Endodermal cell (in vitro differentiated cells): Measurements from ENCODE around the gene ARRDC1. TPM values are rescaled to one million over a fixed set of nuclear protein-coding genes. Genes with fewer than 3 reads are reported as not detected.

Source experiments
- DNase-seq: peaks from one replicate; pipeline ENCODE4 v3.0.0-alpha.2; 2017
- H3K27ac ChIP-seq: 2 replicates; pipeline ENCODE4 v1.5.1; 2013; ENCODE audit warnings: mild to moderate bottlenecking, low read depth, low read length, moderate library complexity
- H3K27me3 ChIP-seq: 2 replicates; pipeline ENCODE4 v1.6.1; 2013; ENCODE audit warnings: mild to moderate bottlenecking, low read length, moderate library complexity; ENCODE audit not compliant: insufficient read depth, control insufficient read depth, poor library complexity, severe bottlenecking
- H3K36me3 ChIP-seq: 2 replicates; pipeline ENCODE4 v1.7.0; 2013; ENCODE audit warnings: mild to moderate bottlenecking, low read length, moderate library complexity; ENCODE audit not compliant: control insufficient read depth, insufficient read depth
- H3K4me1 ChIP-seq: one replicate; pipeline ENCODE4 v1.7.0; 2013; ENCODE audit warnings: low read length; ENCODE audit not compliant: control insufficient read depth, insufficient read depth
- H3K4me3 ChIP-seq: 2 replicates; pipeline ENCODE4 v1.5.1; 2013; ENCODE audit warnings: mild to moderate bottlenecking, low read length, moderate library complexity
- H3K9ac ChIP-seq: 2 replicates; pipeline ENCODE4 v1.6.1; 2013; ENCODE audit warnings: mild to moderate bottlenecking, low read length, moderate library complexity; ENCODE audit not compliant: poor library complexity, severe bottlenecking; ENCODE audit errors: extremely low read depth
- H3K9me3 ChIP-seq: 2 replicates; pipeline ENCODE4 v1.6.1; 2013; ENCODE audit warnings: mild to moderate bottlenecking, low read length, moderate library complexity; ENCODE audit not compliant: control insufficient read depth
- H3K27ac Mint-ChIP-seq: 2 replicates; pipeline ENCODE4 v1.8.0; 2020; ENCODE audit warnings: mixed read lengths
- H3K27me3 Mint-ChIP-seq: 2 replicates; pipeline ENCODE4 v1.8.0; 2021; ENCODE audit warnings: mild to moderate bottlenecking, mixed read lengths; ENCODE audit not compliant: insufficient read depth
- H3K36me3 Mint-ChIP-seq: 2 replicates; pipeline ENCODE4 v1.8.0; 2020; ENCODE audit warnings: low read depth, mixed read lengths
- H3K4me1 Mint-ChIP-seq: 2 replicates; pipeline ENCODE4 v1.8.0; 2020; ENCODE audit warnings: mixed read lengths
- H3K4me3 Mint-ChIP-seq: 2 replicates; pipeline ENCODE4 v1.8.0; 2020; ENCODE audit warnings: mild to moderate bottlenecking, moderate library complexity, mixed read lengths
- H3K9me3 Mint-ChIP-seq: 2 replicates; pipeline ENCODE4 v1.8.0; 2020; ENCODE audit warnings: mild to moderate bottlenecking, mixed read lengths
- CTCF ChIP-seq: fragments of 200-600 bp; sonication (generic); conservative IDR thresholded peaks from 2 replicates; pipeline ENCODE4 v1.5.0; 2021; ENCODE audit warnings: antibody characterized with exemption, mild to moderate bottlenecking
- WGBS, 2 experiments: methylation state at CpG; one replicate each; pipeline versions ENCODE4 v1.1.5 to v1.1.7; 2013; ENCODE audit warnings: missing lambda C conversion rate in 2 of 2, mixed read lengths in 1 of 2; ENCODE audit not compliant: insufficient coverage in 1 of 2, insufficient read length in 1 of 2; 5-methylcytosine and 5-hydroxymethylcytosine counted together
- total RNA-seq, 2 donors: library from RNA; stranded (reverse); fragmentation: NEBNext Ultra II Directional in 1 of 2; extraction: Animal tissue kit (Norgen Biotek cat#: 25700) in 1 of 2; gene quantifications; 2 replicates in 1 of 2; 3 replicates in 1 of 2; pipeline ENCODE4 v1.2.1, GENCODE V29; 2021

ARRDC1 gene
- total RNA-seq, 2 donors from 2014 or later: 41.5 to 46.2 TPM

GRCh38 chr9:137632230-137633161, 27.0 kb downstream of the ARRDC1 start:
- no peaks in the 10 kb centered on the region for H3K9me3 Mint-ChIP-seq
- H3K36me3 Mint-ChIP-seq: peaks cover 15% of the 10 kb centered on the region
- no peak for DNase-seq
- H3K27ac Mint-ChIP-seq: peak overlapping the region; percentile 27
- no peak for TF ChIP-seq CTCF
- no peaks in the 10 kb centered on the region for H3K4me1 ChIP-seq
- 90 to 95% methylated on average over 17 to 23 of the region's 23 CpGs for WGBS, 2 experiments
- no peaks in the 10 kb centered on the region for H3K27me3 ChIP-seq
- H3K36me3 ChIP-seq: no peaks in the 10 kb centered on the region
- no peak overlapping the region for H3K4me3 ChIP-seq
- H3K4me1 Mint-ChIP-seq: peaks cover 15% of the 10 kb centered on the region
- no peak overlapping the region for H3K27ac ChIP-seq
- H3K4me3 Mint-ChIP-seq: no peak overlapping the region
- H3K9ac ChIP-seq: no peak overlapping the region
- no peaks in the 10 kb centered on the region for H3K9me3 ChIP-seq
- no peaks in the 10 kb centered on the region for H3K27me3 Mint-ChIP-seq

GRCh38 chr9:137634016-137634415, 28.5 kb downstream of the ARRDC1 start:
- Histone ChIP-seq H3K9ac (no peak overlapping the region), H3K27ac (no peak overlapping the region), H3K36me3 (peaks cover 6% of the 10 kb centered on the region), H3K4me1 (no peaks in the 10 kb centered on the region), H3K9me3 (no peaks in the 10 kb centered on the region), H3K27me3 (no peaks in the 10 kb centered on the region), H3K4me3 (no peak overlapping the region)
- peaks cover 22% of the 10 kb centered on the region for H3K36me3 Mint-ChIP-seq
- H3K27ac Mint-ChIP-seq: peak overlapping the region; percentile 20
- peaks cover 12% of the 10 kb centered on the region for H3K4me1 Mint-ChIP-seq
- H3K4me3 Mint-ChIP-seq: no peak overlapping the region
- 94% methylated on average over 4 to 5 of the region's 5 CpGs for WGBS, 2 experiments
- H3K27me3 Mint-ChIP-seq: no peaks in the 10 kb centered on the region
- H3K9me3 Mint-ChIP-seq: no peaks in the 10 kb centered on the region
- DNase-seq: no peak
- TF ChIP-seq CTCF: no peak

- Mint-ChIP-seq H3K4me1 (no peaks in the 10 kb centered on the region), H3K27ac (no peak overlapping the region), H3K36me3 (peaks cover 29% of the 10 kb centered on the region), H3K27me3 (no peaks in the 10 kb centered on the region), H3K4me3 (no peak overlapping the region), H3K9me3 (no peaks in the 10 kb centered on the region)
- Histone ChIP-seq H3K27ac (no peak overlapping the region), H3K9ac (no peak overlapping the region), H3K4me1 (no peaks in the 10 kb centered on the region), H3K9me3 (no peaks in the 10 kb centered on the region), H3K36me3 (peaks cover 13% of the 10 kb centered on the region), H3K4me3 (no peak overlapping the region), H3K27me3 (no peaks in the 10 kb centered on the region)
- 96 to 100% methylated on average over 4 to 6 of the region's 6 CpGs for WGBS, 2 experiments
- TF ChIP-seq CTCF: no peak
- no peak for DNase-seq
Measured at GRCh38 chr9:137638680-137639079, 33.2 kb downstream of the ARRDC1 start.
